IgD-negative memory B cell (primary cell): ENCODE measurements around the gene MUS81. TPM values are rescaled to one million over a fixed set of nuclear protein-coding genes. Genes with fewer than 3 reads are reported as not detected.

ENCODE experiments used
- H3K27ac Mint-ChIP-seq, 3 donors: one replicate each; pipeline ENCODE4 v1.8.0; 2020 to 2022; ENCODE audit warnings: mild to moderate bottlenecking in 3 of 3, mixed read lengths in 3 of 3, moderate library complexity in 1 of 3
- H3K27me3 Mint-ChIP-seq: one replicate; pipeline ENCODE4 v1.8.0; 2021; ENCODE audit warnings: mixed read lengths
- H3K36me3 Mint-ChIP-seq: one replicate; pipeline ENCODE4 v1.8.0; 2020; ENCODE audit warnings: mild to moderate bottlenecking, mixed read lengths
- H3K4me1 Mint-ChIP-seq, 3 donors: one replicate each; pipeline ENCODE4 v1.8.0; 2020 to 2022; ENCODE audit warnings: mixed read lengths in 3 of 3, mild to moderate bottlenecking in 1 of 3
- H3K4me3 Mint-ChIP-seq, 4 donors: one replicate each; pipeline ENCODE4 v1.8.0; 2020 to 2022; ENCODE audit warnings: mild to moderate bottlenecking in 4 of 4, mixed read lengths in 4 of 4, moderate library complexity in 3 of 4
- H3K9me3 Mint-ChIP-seq, 3 donors: one replicate each; pipeline ENCODE4 v1.8.0; 2020 to 2021; ENCODE audit warnings: mixed read lengths in 3 of 3, mild to moderate bottlenecking in 1 of 3
- polyA plus RNA-seq: library from polyadenylated mRNA; unstranded; fragments of 300-500 nt; fragmentation: Illumina TruSeq; gene quantifications from one replicate; pipeline ENCODE4 v1.2.3, GENCODE V29; 2021

The MUS81 gene
- polyA plus RNA-seq, 1 donor from 2014 or later, result 38.7 TPM

- peak overlapping the region in 1 of 3 donors; percentile 70 for H3K27ac Mint-ChIP-seq
- peaks cover 3% of the 10 kb centered on the region for H3K36me3 Mint-ChIP-seq
- no peaks in the 10 kb centered on the region for H3K9me3 Mint-ChIP-seq
- peaks cover 10% of the 10 kb centered on the region for H3K27me3 Mint-ChIP-seq
- peak overlapping the region in 2 of 4 donors; percentile 17 for H3K4me3 Mint-ChIP-seq
- peaks cover 17 to 23% (median 22%) of the 10 kb centered on the region in 3 donors for H3K4me1 Mint-ChIP-seq
Observed at GRCh38 chr11:65896034-65896999, 36.1 kb downstream of the MUS81 start.

GRCh38 chr11:65897020-65897471 lies 36.8 kb downstream of the MUS81 start:
- H3K4me1 Mint-ChIP-seq, result peaks cover 16 to 20% (median 19%) of the 10 kb centered on the region in 3 donors

GRCh38 chr11:65898656-65899355 lies 38.6 kb downstream of the MUS81 start:
- Mint-ChIP-seq H3K27ac (peak overlapping the region in 2 of 3 donors; percentile 39 to 58), H3K9me3 (no peaks in the 10 kb centered on the region), H3K27me3 (peaks cover 11% of the 10 kb centered on the region), H3K36me3 (peaks cover 3% of the 10 kb centered on the region), H3K4me1 (peaks cover 8 to 11% (median 9%) of the 10 kb centered on the region in 3 donors), H3K4me3 (peak overlapping the region in 3 of 4 donors; percentile 14 to 87 (median 78))

More at GRCh38 chr11:65897020-65897471, 36.8 kb downstream of the MUS81 start:
- Mint-ChIP-seq H3K4me3 (peak overlapping the region in 2 of 4 donors; percentile 17), H3K27ac (peak overlapping the region in 1 of 3 donors; percentile 70), H3K36me3 (peaks cover 3% of the 10 kb centered on the region), H3K27me3 (peaks cover 11% of the 10 kb centered on the region), H3K9me3 (no peaks in the 10 kb centered on the region)

GRCh38 chr11:65899356-65900124 lies 39.3 kb downstream of the MUS81 start:
- H3K27me3 Mint-ChIP-seq, result peaks cover 11% of the 10 kb centered on the region
- peaks cover 3% of the 10 kb centered on the region for H3K36me3 Mint-ChIP-seq
- peak overlapping the region in 3 of 4 donors; percentile 43 to 82 (median 50) for H3K4me3 Mint-ChIP-seq
- H3K4me1 Mint-ChIP-seq, result peaks cover 4 to 6% (median 5%) of the 10 kb centered on the region in 3 donors
- no peak overlapping the region for H3K27ac Mint-ChIP-seq
- H3K9me3 Mint-ChIP-seq, result no peaks in the 10 kb centered on the region

- Mint-ChIP-seq H3K27me3 (peaks cover 11% of the 10 kb centered on the region), H3K36me3 (peaks cover 3% of the 10 kb centered on the region), H3K4me1 (peaks cover 4 to 6% (median 5%) of the 10 kb centered on the region in 3 donors), H3K27ac (peak within 1 kb of the TSS in 1 of 3 donors; percentile 46), H3K9me3 (no peaks in the 10 kb centered on the region), H3K4me3 (peak within 1 kb of the TSS; percentile 48 to 87 (median 76))
Observed at GRCh38 chr11:65900125-65900898, 40.1 kb downstream of the MUS81 start, which contains the start of gene FOSL1. Gene FOSL1 (minus strand): TSS chr11:65900388. CDS start chr11:65900339, 49 bp downstream.

GRCh38 chr11:65900899-65901180 lies 40.6 kb downstream of the MUS81 start:
- H3K27ac Mint-ChIP-seq, result peak overlapping the region in 1 of 3 donors; percentile 46
- H3K4me3 Mint-ChIP-seq, result peak overlapping the region; percentile 48 to 87 (median 76)
- H3K9me3 Mint-ChIP-seq, result no peaks in the 10 kb centered on the region
- peaks cover 11% of the 10 kb centered on the region for H3K27me3 Mint-ChIP-seq
- peaks cover 3% of the 10 kb centered on the region for H3K36me3 Mint-ChIP-seq
- H3K4me1 Mint-ChIP-seq, result peaks cover 4 to 6% (median 5%) of the 10 kb centered on the region in 3 donors

- Mint-ChIP-seq H3K9me3 (no peaks in the 10 kb centered on the region), H3K27me3 (peaks cover 15% of the 10 kb centered on the region), H3K27ac (no peak overlapping the region), H3K36me3 (peaks cover 3% of the 10 kb centered on the region), H3K4me1 (peaks cover 4 to 6% (median 4%) of the 10 kb centered on the region in 3 donors), H3K4me3 (no peak overlapping the region)
Observed at GRCh38 chr11:65903068-65903481, 42.8 kb downstream of the MUS81 start.

- H3K4me1 Mint-ChIP-seq, result peaks cover 4 to 6% (median 4%) of the 10 kb centered on the region in 3 donors
- H3K36me3 Mint-ChIP-seq, result peaks cover 3% of the 10 kb centered on the region
- peak overlapping the region in 1 of 4 donors; percentile 2 for H3K4me3 Mint-ChIP-seq
- no peak overlapping the region for H3K27ac Mint-ChIP-seq
- H3K27me3 Mint-ChIP-seq, result peaks cover 18% of the 10 kb centered on the region
- no peaks in the 10 kb centered on the region for H3K9me3 Mint-ChIP-seq
Observed at GRCh38 chr11:65903715-65904114, 43.5 kb downstream of the MUS81 start.

- Mint-ChIP-seq H3K36me3 (no peaks in the 10 kb centered on the region), H3K9me3 (no peaks in the 10 kb centered on the region), H3K4me3 (no peak overlapping the region), H3K27ac (no peak overlapping the region), H3K27me3 (peaks cover 31% of the 10 kb centered on the region), H3K4me1 (peaks cover 0 to 5% (median 0%) of the 10 kb centered on the region in 3 donors)
Observed at GRCh38 chr11:65906602-65907001, 46.4 kb downstream of the MUS81 start.

- H3K4me3 Mint-ChIP-seq, result no peak overlapping the region
- H3K9me3 Mint-ChIP-seq, result no peaks in the 10 kb centered on the region
- H3K36me3 Mint-ChIP-seq, result no peaks in the 10 kb centered on the region
- peaks cover 33% of the 10 kb centered on the region for H3K27me3 Mint-ChIP-seq
- H3K27ac Mint-ChIP-seq, result no peak overlapping the region
- peaks cover 0 to 5% (median 0%) of the 10 kb centered on the region in 3 donors for H3K4me1 Mint-ChIP-seq
Observed at GRCh38 chr11:65907878-65908277, 47.6 kb downstream of the MUS81 start.

- H3K36me3 Mint-ChIP-seq, result peaks cover 5% of the 10 kb centered on the region
- H3K9me3 Mint-ChIP-seq, result no peaks in the 10 kb centered on the region
- peak overlapping the region in 1 of 3 donors; percentile 25 for H3K27ac Mint-ChIP-seq
- peaks cover 33% of the 10 kb centered on the region for H3K27me3 Mint-ChIP-seq
- H3K4me3 Mint-ChIP-seq, result peak overlapping the region in 1 of 4 donors; percentile 40
- peaks cover 7 to 19% (median 8%) of the 10 kb centered on the region in 3 donors for H3K4me1 Mint-ChIP-seq
Observed at GRCh38 chr11:65911682-65912568, 51.7 kb downstream of the MUS81 start.

- H3K27me3 Mint-ChIP-seq, result peaks cover 32% of the 10 kb centered on the region
Observed at GRCh38 chr11:65912845-65913244, 52.6 kb downstream of the MUS81 start.

More at GRCh38 chr11:65912845-65913244, 52.6 kb downstream of the MUS81 start:
- H3K4me1 Mint-ChIP-seq, result peaks cover 10 to 20% (median 10%) of the 10 kb centered on the region in 3 donors
- H3K4me3 Mint-ChIP-seq, result peak overlapping the region in 1 of 4 donors; percentile 7
- H3K27ac Mint-ChIP-seq, result peak overlapping the region in 1 of 3 donors; percentile 35
- H3K9me3 Mint-ChIP-seq, result no peaks in the 10 kb centered on the region
- peaks cover 5% of the 10 kb centered on the region for H3K36me3 Mint-ChIP-seq
